ENCODE results near the gene ALDOC.

DNA sequence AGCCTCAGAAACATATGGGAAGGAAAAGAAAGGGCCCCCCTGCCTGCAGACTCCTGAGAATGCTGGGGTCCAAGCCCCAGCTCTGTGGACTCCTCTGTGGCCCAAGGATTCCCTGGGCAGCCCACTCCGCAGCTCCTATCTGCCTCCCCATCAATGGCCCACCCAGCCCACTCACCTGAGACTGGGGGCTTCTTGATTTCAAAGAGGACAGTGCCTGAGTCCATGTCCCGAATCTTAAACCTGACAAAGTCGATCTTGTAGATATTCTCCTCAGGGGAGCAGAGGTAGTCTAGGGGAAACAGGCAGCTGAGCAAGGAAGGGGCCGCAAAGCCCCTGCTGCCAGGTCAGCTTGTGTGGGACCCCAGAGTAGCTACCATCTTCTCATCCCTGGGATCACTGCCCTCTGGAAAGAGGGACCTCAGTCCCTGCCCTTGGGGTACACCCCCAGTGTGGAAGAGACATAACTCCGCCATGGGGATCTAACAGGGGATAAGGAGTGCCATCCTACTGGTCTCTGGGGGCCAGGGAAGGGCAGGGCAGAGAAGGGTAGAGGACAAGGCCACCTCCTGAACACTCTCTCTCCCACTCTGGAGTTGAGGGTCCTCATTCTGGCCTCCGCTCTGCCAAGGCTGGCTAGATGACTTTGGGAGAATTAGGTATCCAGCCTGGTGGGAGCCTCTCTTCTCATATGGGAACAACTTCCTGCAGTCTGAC is 28.1 kb downstream of the ALDOC start:
- TF ChIP-seq EZH2 (IDR thresholded peaks at IDR 0.05; ENCODE audit: low read depth, unreplicated experiment) (no peak), POLR2AphosphoS5 (IDR thresholded peaks at IDR 0.05; ENCODE audit: low read depth) (no peak), ZNF331 (CRISPR knock-in tag; IDR thresholded peaks at IDR 0.05; ENCODE audit: low read depth) (no peak), EZH2phosphoT487 (IDR thresholded peaks at IDR 0.05; ENCODE audit: unreplicated experiment) (no peak), NANOG (IDR thresholded peaks at IDR 0.05; ENCODE audit: borderline replicate concordance) (no peak), CREB1 (CRISPR knock-in tag; IDR thresholded peaks at IDR 0.05; ENCODE audit: low read depth) (no peak), ETS1 (IDR thresholded peaks at IDR 0.05) (no peak), JUNB (IDR thresholded peaks at IDR 0.05; ENCODE audit: unreplicated experiment) (no peak), ZNF462 (CRISPR knock-in tag; IDR thresholded peaks at IDR 0.05) (no peak)
- TF ChIP-seq, protein P1, sequence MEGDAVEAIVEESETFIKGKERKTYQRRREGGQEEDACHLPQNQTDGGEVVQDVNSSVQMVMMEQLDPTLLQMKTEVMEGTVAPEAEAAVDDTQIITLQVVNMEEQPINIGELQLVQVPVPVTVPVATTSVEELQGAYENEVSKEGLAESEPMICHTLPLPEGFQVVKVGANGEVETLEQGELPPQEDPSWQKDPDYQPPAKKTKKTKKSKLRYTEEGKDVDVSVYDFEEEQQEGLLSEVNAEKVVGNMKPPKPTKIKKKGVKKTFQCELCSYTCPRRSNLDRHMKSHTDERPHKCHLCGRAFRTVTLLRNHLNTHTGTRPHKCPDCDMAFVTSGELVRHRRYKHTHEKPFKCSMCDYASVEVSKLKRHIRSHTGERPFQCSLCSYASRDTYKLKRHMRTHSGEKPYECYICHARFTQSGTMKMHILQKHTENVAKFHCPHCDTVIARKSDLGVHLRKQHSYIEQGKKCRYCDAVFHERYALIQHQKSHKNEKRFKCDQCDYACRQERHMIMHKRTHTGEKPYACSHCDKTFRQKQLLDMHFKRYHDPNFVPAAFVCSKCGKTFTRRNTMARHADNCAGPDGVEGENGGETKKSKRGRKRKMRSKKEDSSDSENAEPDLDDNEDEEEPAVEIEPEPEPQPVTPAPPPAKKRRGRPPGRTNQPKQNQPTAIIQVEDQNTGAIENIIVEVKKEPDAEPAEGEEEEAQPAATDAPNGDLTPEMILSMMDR (conservative IDR thresholded peaks at IDR 0.05; ENCODE audit: low read depth in 2 of 2), result no peak; a peak in 1 of 4 replicates
- TF ChIP-seq, protein P2, sequence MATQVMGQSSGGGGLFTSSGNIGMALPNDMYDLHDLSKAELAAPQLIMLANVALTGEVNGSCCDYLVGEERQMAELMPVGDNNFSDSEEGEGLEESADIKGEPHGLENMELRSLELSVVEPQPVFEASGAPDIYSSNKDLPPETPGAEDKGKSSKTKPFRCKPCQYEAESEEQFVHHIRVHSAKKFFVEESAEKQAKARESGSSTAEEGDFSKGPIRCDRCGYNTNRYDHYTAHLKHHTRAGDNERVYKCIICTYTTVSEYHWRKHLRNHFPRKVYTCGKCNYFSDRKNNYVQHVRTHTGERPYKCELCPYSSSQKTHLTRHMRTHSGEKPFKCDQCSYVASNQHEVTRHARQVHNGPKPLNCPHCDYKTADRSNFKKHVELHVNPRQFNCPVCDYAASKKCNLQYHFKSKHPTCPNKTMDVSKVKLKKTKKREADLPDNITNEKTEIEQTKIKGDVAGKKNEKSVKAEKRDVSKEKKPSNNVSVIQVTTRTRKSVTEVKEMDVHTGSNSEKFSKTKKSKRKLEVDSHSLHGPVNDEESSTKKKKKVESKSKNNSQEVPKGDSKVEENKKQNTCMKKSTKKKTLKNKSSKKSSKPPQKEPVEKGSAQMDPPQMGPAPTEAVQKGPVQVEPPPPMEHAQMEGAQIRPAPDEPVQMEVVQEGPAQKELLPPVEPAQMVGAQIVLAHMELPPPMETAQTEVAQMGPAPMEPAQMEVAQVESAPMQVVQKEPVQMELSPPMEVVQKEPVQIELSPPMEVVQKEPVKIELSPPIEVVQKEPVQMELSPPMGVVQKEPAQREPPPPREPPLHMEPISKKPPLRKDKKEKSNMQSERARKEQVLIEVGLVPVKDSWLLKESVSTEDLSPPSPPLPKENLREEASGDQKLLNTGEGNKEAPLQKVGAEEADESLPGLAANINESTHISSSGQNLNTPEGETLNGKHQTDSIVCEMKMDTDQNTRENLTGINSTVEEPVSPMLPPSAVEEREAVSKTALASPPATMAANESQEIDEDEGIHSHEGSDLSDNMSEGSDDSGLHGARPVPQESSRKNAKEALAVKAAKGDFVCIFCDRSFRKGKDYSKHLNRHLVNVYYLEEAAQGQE (IDR thresholded peaks at IDR 0.05; ENCODE audit: unreplicated experiment), result no peak
